GM12801 (cell line): ENCODE data around the gene NEXMIF.

ENCODE experiments used
- CTCF ChIP-seq: IDR thresholded peaks from one replicate; pipeline ENCODE4 v1.5.1; 2011; ENCODE audit warnings: control low read depth; ENCODE audit not compliant: insufficient read length; ENCODE audit errors: extremely low read depth

The NEXMIF gene

DNA sequence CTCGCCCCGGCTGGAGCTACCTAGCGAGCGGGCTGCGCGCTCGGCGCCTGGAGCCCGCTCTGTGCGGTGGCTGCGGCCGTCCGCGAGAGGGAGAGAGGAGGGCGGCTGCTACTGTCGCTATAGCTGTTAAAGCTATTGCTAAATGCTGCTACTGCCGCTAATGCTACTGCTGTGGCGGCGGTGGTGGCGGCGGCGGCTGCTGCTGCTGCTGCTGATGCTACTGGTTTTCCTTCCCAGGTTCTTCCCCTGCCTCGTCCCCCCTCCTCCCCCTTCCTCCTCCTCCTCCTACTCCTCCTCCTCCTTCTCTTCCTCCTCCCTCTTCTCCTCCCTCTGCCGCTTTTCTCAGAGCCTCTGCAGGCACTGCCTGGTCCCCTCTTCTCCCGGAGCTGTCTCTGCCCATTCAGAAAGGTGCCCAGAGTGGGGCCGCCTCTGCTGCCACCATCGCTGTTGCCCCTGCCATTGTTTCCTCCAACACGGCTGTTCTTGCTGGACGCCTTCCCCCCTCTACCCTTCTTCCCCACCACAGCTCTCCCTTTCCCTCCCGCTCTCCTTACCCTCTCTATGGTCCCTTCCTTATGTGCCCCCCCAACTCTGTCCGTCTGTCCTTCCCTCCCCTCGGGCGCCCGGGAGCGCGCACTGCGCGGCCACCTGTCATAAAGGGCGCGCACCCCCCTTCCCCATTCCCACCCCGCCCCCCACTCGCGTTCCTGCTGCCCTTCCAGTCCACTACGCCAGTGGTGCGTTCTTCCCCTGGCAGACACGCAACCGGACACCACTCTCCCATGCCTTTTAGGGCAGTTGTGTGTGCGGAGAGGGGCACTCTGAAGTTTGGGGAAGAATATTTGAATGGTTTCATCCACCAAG, at the start of gene NEXMIF:
TSS of gene NEXMIF (minus strand) at position 228 of the 864 bp plus-strand sequence.
- no peak for TF ChIP-seq CTCF

DNA sequence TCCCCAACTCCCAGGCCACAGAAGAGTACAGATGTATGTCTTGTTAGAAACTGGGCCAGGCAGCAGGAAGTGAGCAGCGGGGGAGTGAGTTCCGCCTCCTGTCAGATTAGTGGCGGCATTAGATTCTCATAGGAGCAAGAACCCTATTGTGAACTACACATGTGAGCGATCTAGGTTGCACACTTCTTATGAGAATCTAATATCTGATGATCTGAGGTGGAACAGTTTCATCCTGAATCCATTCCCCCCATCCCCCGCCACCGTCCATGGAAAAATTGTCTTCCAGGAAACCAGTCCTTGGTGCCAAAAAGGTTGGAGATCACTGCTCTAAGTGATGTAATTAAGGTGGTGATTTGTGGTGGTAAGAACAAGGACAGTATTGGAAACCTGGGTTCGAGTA, 24.5 kb upstream of the NEXMIF start:
- no peak for TF ChIP-seq CTCF

DNA sequence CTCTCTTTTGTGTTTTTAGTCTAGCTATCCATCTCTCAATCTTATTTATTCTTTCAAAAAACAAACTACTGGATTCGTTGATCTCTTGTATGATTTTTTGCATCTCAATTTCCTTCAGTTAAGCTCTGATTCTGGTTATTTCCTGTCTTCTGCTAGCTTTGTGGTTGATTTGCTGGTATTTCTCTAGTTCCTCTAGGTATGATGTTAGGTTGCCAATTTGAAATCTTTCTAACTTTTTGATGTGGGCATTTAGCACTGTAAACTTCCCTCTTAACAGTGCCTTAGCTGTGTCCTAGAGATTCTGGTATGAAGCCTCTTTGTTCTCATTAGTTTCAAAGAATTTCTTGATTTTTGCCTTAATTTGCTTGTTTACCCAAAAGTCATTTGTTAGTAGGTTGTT, 15.2 kb upstream of the NEXMIF start:
- no peak for TF ChIP-seq CTCF

DNA sequence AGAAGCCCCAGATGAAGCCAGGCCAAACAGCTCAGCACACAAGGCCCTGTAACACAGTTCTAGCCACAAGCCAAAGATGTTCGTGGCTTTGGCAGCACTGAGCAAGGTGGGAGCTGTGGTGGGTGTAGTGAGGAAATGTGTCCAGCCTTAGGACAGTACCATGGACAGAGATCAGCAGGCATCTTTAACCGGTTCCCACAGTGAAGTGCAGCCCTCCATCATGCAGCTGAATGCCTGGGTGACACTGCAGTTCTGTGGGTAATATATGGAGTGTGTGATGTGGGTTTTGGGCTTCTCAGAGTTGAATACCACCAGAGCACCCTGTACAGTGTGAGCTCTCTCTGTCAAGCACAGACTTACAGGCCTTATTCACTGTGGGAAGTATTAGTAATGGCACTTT, 6.0 kb upstream of the NEXMIF start:
- TF ChIP-seq CTCF, result no peak

- no peak for TF ChIP-seq CTCF
These were observed 615 bp downstream of the NEXMIF start for GRCh38 chrX:74924449-74925224.

- no peak for TF ChIP-seq CTCF
These were observed 1.3 kb downstream of the NEXMIF start for GRCh38 chrX:74923942-74924448.

GRCh38 chrX:74922922-74923543, 2.2 kb downstream of the NEXMIF start:
- TF ChIP-seq CTCF, result no peak
